Hepatocyte (in vitro differentiated cells): ENCODE measurements around the gene CRAMP1. TPM values are rescaled to one million over a fixed set of nuclear protein-coding genes. Genes with fewer than 3 reads are reported as not detected.

ENCODE experiments used
- DNase-seq: peaks from one replicate; pipeline ENCODE4 v3.0.0-alpha.2; 2016; ENCODE audit warnings: low spot score
- H2AFZ ChIP-seq: fragments of 200-600 bp; sonication (generic); 2 replicates; pipeline ENCODE4 v1.6.0; 2016; ENCODE audit warnings: antibody characterized with exemption, mild to moderate bottlenecking
- H3K27ac ChIP-seq: fragments of 200-600 bp; sonication (generic); 2 replicates; pipeline ENCODE4 v1.5.1; 2016; ENCODE audit warnings: mild to moderate bottlenecking
- H3K27me3 ChIP-seq: fragments of 200-600 bp; sonication (generic); 2 replicates; pipeline ENCODE4 v1.6.1; 2016
- H3K36me3 ChIP-seq: fragments of 200-600 bp; sonication (generic); replicated peaks from 2 replicates; pipeline ENCODE4 v1.5.1; 2016; ENCODE audit warnings: low read depth; ENCODE audit not compliant: insufficient read depth
- H3K4me1 ChIP-seq: fragments of 200-600 bp; sonication (generic); 2 replicates; pipeline ENCODE4 v1.5.1; 2016; ENCODE audit warnings: mild to moderate bottlenecking, moderate library complexity; ENCODE audit not compliant: insufficient read depth
- H3K4me2 ChIP-seq: fragments of 200-600 bp; sonication (generic); 2 replicates; pipeline ENCODE4 v1.6.0; 2016
- H3K4me3 ChIP-seq: fragments of 200-600 bp; sonication (generic); 2 replicates; pipeline ENCODE4 v1.5.1; 2016; ENCODE audit warnings: mild to moderate bottlenecking
- H3K79me2 ChIP-seq: fragments of 200-600 bp; sonication (generic); 2 replicates; pipeline ENCODE4 v1.6.0; 2017; ENCODE audit warnings: mild to moderate bottlenecking
- H3K9me2 ChIP-seq: fragments of 200-600 bp; sonication (generic); replicated peaks from 2 replicates; pipeline ENCODE4 v1.6.0; 2017; ENCODE audit warnings: mild to moderate bottlenecking; ENCODE audit not compliant: insufficient read depth
- H3K9me3 ChIP-seq: fragments of 200-600 bp; sonication (generic); 2 replicates; pipeline ENCODE4 v1.5.1; 2016; ENCODE audit warnings: low read depth, mild to moderate bottlenecking
- H4K20me1 ChIP-seq: fragments of 200-600 bp; sonication (generic); 2 replicates; pipeline ENCODE4 v1.6.0; 2016; ENCODE audit warnings: mild to moderate bottlenecking; ENCODE audit not compliant: insufficient read depth, poor library complexity, severe bottlenecking
- CTCF ChIP-seq: fragments of 200-600 bp; sonication (generic); IDR thresholded peaks from 2 replicates; pipeline ENCODE4 v1.5.1; 2016; ENCODE audit warnings: antibody characterized with exemption, mild to moderate bottlenecking; ENCODE audit not compliant: poor library complexity
- EZH2 ChIP-seq: fragments of 200-600 bp; sonication (generic); IDR thresholded peaks from 2 replicates; pipeline ENCODE4 v1.6.1; 2016; ENCODE audit warnings: antibody characterized with exemption, mild to moderate bottlenecking, borderline replicate concordance
- EZH2phosphoT487 ChIP-seq: fragments of 200-600 bp; sonication (generic); IDR thresholded peaks from one replicate; pipeline ENCODE4 v1.6.1; 2018; ENCODE audit warnings: antibody characterized with exemption, mild to moderate bottlenecking, low read depth, moderate library complexity; ENCODE audit not compliant: unreplicated experiment, severe bottlenecking
- WGBS: methylation state at CpG from one replicate; pipeline ENCODE4 v1.1.6; 2016; ENCODE audit warnings: low lambda C conversion rate; ENCODE audit errors: missing lambda C conversion rate; 5-methylcytosine and 5-hydroxymethylcytosine counted together
- polyA plus RNA-seq: library from polyadenylated mRNA; unstranded; fragments of >200 nt; fragmentation: Nextera tagmentation; extraction: Ambion mirVana; gene quantifications from 2 replicates; pipeline ENCODE4 v1.2.1, GENCODE V29; 2016
- total RNA-seq: library from RNA; depleted of rRNA; stranded (reverse); fragments of >200 nt; gene quantifications from 2 replicates; pipeline ENCODE4 v1.2.3, GENCODE V29; 2014

The CRAMP1 gene
- total and polyA plus RNA-seq, 2 experiments from 2014 or later: 6.7 to 8.2 TPM

GRCh38 chr16:1706386-1707192 lies 94.4 kb downstream of the CRAMP1 start:
- H3K4me2 ChIP-seq: peak overlapping the region; percentile 96
- peaks cover 62% of the 10 kb centered on the region for H3K79me2 ChIP-seq
- no peaks in the 10 kb centered on the region for H3K9me3 ChIP-seq
- H3K27ac ChIP-seq: peak overlapping the region; percentile 96
- WGBS: under 1% methylated on average over 21 of the region's 62 CpGs
- H3K36me3 ChIP-seq: no peaks in the 10 kb centered on the region
- peak overlapping the region; percentile 93 for H2AFZ ChIP-seq
- peak; percentile 62 for DNase-seq
- TF ChIP-seq EZH2phosphoT487 (no peak), EZH2 (no peak), CTCF (no peak)
- H3K9me2 ChIP-seq: no peaks in the 10 kb centered on the region
- H3K27me3 ChIP-seq: no peaks in the 10 kb centered on the region
- H3K4me1 ChIP-seq: peaks cover 13% of the 10 kb centered on the region
- H3K4me3 ChIP-seq: peak overlapping the region; percentile 95
- H4K20me1 ChIP-seq: peaks cover 41% of the 10 kb centered on the region

GRCh38 chr16:1707193-1707790 lies 95.1 kb downstream of the CRAMP1 start:
- H3K27me3 ChIP-seq: no peaks in the 10 kb centered on the region
- no peaks in the 10 kb centered on the region for H3K9me2 ChIP-seq
- no peaks in the 10 kb centered on the region for H3K9me3 ChIP-seq
- peaks cover 13% of the 10 kb centered on the region for H3K4me1 ChIP-seq
- 25% methylated on average over 16 of the region's 16 CpGs for WGBS
- peaks cover 42% of the 10 kb centered on the region for H4K20me1 ChIP-seq
- H3K36me3 ChIP-seq: no peaks in the 10 kb centered on the region
- H2AFZ ChIP-seq: no peak overlapping the region
- H3K4me2 ChIP-seq: peak overlapping the region; percentile 96
- peak; percentile 51 for DNase-seq
- TF ChIP-seq EZH2phosphoT487 (no peak), EZH2 (no peak), CTCF (no peak)
- peaks cover 67% of the 10 kb centered on the region for H3K79me2 ChIP-seq
- peak overlapping the region; percentile 95 for H3K4me3 ChIP-seq
- H3K27ac ChIP-seq: peak overlapping the region; percentile 96

GRCh38 chr16:1708083-1708767 lies 96.1 kb downstream of the CRAMP1 start:
- Histone ChIP-seq H2AFZ (no peak overlapping the region), H3K9me3 (no peaks in the 10 kb centered on the region), H3K27me3 (no peaks in the 10 kb centered on the region), H3K4me3 (no peak overlapping the region), H3K4me2 (peak overlapping the region; percentile 96), H3K9me2 (no peaks in the 10 kb centered on the region), H4K20me1 (peaks cover 50% of the 10 kb centered on the region), H3K36me3 (no peaks in the 10 kb centered on the region), H3K4me1 (peaks cover 13% of the 10 kb centered on the region), H3K27ac (no peak overlapping the region), H3K79me2 (peaks cover 77% of the 10 kb centered on the region)
- DNase-seq: no peak
- TF ChIP-seq EZH2phosphoT487 (no peak), EZH2 (no peak), CTCF (no peak)
- WGBS: 94% methylated on average over 18 of the region's 18 CpGs
